SIG-M5 treated with dmso at 0.1 percent for 504 hours (cell line): ENCODE results near the gene OR1F1.
"Not testable (repeated sequence)": the region's sequence is repeated elsewhere in the genome, so short reads cannot be mapped to it uniquely, and the experiment has no call there.

Experiments
- DNase-seq: peaks from one replicate; lab custom pipeline; 2025; ENCODE audit not compliant: unreplicated experiment; lab: John Stamatoyannopoulos, UW

The OR1F1 gene

DNA sequence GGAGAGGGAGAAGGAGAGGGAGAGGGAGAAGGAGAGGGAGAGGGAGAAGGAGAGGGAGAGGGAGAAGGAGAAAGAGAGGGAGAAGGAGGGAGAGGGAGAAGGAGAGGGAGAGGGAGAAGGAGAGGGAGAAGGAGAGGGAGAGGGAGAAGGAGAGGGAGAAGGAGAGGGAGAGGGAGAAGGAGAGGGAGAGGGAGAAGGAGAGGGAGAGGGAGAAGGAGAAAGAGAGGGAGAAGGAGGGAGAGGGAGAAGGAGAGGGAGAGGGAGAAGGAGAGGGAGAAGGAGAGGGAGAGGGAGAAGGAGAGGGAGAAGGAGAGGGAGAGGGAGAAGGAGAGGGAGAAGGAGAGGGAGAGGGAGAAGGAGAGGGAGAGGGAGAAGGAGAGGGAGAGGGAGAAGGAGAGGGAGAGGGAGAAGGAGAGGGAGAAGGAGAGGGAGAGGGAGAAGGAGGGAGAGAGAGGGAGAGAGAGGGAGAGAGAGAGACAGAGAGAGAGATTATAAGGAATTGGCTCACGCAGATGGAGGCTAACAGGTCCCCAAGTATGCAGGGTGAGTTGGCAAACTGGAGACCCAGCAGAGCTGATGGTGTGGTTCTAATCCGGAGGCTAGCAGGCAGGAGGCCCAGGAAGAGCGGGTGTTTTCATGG lies 9.8 kb downstream of the OR1F1 start:
- DNase-seq: not testable (repeated sequence)

DNA sequence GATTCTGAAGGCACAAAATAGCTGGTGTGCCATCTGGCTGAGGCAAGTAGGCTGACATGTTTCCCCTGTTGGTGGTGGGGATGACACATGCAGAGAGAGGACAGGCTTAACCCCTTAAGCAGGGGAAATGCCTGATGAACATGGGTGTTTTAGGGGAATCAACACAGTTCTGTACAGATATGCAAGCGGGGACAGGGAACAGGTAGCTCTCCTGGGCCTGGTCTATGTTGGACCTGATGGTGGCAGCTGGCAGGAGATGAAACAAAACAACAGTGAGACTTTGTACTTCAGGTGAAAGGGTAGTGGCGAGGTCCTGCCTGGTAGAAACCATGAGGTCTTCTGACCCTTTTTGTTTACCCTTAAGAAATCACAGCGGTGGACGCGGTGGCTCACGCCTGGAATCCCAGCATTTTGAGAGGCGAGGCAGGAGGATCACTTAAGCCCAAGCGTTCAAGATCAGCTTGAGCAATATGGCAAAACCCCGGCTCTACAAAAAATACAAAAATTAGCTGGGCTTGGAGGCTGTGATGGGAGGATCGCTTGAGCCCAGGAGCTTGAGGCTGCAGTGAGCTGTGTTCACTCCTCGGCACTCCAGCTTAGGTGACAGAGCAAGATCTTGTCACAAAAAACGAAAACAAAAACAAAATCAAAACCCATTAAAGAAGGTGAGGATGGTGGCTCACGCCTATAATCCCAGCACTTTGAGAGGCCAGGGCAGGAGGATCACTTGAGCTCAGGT lies 10.5 kb downstream of the OR1F1 start:
- DNase-seq: no peak

DNA sequence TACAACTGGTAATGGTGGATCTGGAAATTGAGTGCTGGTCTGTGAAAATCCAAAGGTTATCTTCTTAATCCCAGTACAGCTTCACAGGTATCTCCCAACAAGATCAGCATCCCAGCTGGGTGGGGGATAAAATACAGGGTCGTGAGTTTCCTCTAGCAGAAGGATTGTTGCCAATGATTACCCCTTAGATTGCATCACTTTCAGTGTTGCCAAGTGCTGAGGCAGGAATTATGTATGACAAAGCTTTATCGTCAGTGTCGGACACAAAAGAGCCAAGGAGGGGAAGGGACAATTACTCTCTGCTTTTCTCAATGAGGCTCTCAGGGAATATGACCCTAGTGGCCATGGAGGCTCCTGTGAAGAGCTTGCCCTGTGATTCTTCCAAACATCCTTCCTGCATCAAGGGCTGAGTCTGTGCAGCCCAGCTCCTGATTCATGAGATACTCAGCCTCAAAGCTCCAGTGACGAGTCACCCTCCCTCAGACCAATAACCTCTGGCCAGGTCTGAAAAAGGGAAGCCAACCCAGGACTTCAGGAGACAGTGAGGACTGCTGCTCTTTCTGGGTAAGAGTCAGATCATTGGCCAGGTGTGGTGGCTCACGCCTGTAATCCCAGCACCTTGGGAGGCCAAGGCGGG lies 15.0 kb downstream of the OR1F1 start:
- DNase-seq: no peak

DNA sequence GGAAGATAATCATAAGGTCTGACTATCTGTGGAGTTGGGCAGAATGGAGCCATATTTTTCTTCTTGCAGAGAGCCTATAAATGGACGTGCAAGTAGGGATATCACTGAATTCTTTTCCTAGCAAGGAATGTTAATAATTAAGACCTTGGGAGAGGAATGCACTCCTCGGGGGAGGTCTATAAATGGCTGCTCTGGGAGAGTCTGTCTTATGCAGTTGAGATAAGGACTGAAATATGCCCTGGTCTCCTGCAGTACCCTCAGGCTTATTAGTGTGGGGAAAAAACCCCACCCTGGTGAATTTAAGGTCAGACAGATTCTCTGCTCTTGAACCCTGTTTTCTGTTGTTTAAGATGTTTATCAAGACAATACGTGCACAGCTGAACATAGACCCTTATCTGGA lies 17.9 kb downstream of the OR1F1 start:
- not testable (repeated sequence) for DNase-seq

DNA sequence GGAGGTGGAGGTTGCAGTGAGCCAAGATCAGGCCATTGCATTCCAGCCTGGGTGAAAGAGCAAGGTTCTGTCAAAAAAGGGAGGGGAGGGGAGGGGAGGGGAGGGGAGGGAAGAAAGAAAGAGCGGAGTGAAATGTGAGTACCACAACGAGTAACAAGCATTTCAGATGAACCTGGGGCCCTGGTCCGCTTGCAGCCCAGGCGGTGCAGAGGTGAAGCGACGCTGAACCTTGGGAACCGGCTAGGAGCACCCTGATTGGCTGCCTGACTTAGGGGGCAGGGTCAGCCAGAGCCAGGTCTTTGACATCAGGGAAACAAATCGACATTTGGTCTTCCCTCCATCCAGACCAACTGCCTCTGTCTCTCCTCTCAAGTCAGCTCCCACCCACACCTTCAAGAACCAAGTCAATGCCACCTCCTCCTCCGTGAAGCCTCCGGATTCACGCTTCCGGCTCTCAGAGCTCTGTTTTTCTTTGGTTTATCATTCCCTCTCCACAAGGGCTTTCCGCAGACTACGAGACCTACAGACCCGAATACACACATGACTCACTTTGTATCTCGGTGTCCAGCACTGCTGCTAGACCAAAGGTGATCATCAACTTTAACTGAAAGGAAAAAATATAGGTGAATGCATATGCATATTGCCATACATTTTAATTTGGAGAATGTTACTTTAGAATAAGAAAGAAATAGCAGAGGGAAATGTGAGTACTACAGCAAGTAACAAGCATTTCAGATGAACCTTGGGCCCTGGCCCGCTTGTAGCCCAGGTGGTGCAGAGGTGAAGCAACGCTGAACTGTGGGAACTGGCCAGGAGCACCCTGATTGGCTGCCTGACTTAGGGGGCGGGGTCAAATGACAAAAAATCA lies 19.3 kb downstream of the OR1F1 start:
- DNase-seq: no peak

DNA sequence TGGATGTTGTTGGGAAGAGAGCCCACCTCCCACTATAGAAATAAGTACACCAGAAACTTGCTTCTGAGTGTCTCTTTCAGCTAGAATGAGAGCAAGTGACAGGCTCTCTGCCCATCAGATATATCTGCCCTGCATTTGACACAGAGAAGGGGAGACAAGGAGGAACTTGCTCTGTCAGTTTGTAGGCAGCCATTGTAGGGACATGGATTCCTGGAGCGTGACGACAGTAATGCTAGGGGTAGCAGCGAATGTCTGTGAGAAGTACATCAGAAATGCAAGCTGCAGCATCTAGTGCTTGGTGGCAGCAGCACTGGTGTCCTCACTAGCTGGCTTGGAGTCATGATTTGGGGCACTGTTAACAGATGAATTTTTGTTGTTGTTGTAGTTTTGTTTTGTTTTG lies 24.0 kb downstream of the OR1F1 start:
- no peak for DNase-seq

DNA sequence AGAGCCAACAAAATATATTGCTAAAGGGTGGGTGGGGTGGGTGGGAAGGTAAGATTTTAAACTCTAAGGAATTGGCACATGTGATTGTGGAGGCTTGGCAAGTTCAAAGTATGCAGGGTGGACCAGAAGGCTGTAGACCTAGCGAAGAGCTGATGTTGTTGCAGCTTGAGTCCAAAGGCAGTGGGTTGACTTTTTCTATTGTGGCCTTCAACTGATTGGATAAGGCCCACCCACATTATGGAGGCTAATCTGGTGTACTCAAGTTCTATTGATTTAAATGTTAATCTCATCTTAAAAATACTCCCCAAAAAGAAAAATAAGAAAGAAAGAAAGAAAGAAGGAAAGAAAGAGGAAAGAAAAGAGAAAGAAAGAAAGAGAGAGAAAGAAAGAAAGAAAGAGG lies 24.6 kb downstream of the OR1F1 start:
- DNase-seq: no peak

DNA sequence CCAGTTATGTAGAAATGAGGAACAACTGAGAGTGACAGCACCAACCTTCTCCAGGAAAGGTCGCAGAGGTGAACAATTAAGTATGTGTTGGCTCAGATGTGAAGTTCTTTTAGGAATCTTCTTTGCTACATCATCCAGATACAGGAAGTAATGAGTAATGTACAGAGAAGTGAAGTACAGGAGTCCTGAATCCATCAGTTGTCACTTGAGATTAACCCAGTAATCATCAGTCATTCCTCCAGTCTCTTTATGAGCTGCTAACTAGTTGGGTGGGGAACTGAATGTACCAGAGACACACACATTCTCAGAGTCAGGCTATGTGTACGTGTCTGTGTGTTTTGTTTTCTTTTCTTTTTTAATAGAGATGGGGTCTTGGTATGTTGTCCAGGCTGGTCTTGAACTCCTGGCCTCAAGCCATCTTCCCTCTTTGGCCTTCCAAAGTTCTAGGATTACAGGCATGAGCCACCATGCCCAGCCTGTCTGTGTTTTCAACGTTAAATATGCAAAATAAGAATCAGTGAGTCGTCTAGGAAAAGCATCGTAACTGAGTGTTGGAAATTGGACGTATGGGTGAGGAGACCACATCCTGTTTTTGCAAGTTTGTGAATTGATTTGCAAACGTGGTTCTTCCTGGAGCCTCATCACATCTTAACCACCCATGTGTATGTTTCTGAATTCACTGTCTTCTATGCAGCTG lies 27.0 kb downstream of the OR1F1 start:
- DNase-seq: no peak

DNA sequence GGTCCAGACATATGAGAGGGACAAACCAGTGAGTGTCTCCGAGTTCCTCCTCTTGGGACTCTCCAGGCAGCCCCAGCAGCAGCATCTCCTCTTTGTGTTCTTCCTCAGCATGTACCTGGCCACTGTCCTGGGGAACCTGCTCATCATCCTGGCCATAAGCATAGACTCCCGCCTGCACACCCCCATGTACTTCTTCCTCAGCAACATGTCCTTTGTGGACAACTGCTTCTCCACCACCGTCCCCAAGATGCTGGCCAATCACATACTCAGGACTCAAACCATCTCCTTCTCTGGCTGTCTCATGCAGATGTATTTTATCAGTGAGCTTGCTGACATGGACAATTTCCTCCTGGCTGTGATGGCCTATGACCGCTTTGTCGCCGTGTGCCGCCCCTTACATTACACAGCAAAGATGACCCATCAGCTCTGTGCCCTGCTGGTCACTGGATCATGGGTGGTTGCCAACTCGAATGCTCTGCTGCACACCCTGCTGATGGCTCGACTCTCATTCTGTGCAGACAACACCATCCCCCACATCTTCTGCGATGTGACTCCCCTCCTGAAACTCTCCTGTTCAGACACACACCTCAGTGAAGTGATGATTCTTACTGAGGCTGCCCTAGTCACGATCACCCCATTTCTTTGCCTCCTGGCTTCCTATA lies 27.7 kb downstream of the OR1F1 start:
- no peak for DNase-seq

DNA sequence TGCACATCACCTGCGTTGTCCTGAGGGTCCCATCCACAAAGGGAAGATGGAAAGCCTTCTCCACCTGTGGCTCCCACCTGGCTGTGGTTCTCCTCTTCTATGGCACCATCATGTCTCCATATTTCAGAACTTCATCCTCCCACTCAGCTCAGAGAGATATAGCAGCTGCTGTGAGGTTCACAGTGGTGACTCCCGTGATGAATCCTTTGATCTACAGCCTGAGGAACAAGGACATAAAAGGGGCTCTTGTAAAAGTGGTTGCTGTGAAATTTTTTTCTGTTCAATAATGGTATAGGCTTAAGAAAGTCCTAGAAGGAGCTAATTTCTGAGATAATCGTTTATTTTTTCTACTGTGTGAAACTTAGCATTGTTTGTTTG lies 28.2 kb downstream of the OR1F1 start:
- DNase-seq: no peak

DNA sequence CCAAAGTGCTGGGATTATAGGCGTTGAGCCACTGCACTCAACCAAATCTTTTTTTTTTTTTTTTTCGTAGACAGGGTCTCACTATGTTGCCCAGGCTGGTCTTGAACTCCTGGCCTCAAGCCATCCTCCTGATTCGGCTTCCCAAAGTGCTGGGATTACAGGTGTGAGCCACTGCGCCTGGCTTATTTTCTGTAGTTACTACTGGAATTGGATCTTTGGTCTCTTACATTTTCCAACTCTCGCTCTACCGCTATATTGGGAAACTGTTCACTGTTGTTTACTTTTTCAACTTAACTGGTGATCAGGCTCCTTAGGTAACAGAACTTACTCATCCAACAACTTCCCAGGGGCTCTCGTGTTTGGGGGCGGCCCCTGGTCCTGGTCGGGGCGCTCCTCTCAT lies 32.8 kb downstream of the OR1F1 start:
- no peak for DNase-seq

DNA sequence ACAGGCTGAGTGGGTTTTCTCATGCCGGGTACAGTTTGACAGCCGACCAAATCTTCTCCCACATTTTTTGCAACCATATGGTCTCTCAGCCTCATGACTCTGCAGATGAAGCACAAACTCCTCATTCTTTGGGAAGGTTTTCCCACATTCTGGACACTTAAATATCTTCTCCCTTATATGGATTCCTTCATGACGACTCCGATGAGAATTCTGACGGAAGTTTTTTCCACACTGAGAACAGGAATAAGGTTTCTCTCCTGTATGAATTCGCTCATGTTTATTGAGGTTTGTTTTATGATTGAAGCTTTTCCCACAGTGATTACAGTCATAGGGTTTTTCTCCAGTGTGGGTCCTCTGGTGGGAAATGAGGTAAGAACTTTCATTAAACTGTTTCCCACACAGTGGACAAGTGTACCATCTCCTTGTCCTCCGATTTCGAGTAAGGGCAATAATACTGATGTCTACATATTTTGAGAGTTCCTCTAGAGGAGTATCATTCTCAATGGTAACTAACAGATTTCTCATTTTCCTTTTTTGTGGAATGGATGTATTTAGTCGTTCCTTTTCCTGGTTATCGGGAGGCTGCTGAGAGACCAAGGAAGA lies 36.0 kb downstream of the OR1F1 start:
- no peak for DNase-seq

DNA sequence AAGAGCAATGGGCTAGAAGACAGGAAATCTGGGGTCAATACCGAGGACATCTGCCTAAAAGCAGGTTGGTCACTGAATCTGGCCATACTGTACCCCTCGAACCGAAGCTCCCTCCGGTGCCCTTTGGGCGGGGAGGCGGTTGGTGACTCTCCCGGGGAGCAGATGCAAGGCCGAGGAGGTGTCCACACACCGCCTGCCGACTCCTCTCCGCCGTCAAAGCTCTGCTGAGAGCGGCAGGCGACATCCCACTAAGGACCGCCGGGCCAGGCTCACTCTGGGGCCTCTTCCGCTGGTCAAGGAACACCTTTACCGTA lies 46.5 kb downstream of the OR1F1 start:
- DNase-seq: no peak

DNA sequence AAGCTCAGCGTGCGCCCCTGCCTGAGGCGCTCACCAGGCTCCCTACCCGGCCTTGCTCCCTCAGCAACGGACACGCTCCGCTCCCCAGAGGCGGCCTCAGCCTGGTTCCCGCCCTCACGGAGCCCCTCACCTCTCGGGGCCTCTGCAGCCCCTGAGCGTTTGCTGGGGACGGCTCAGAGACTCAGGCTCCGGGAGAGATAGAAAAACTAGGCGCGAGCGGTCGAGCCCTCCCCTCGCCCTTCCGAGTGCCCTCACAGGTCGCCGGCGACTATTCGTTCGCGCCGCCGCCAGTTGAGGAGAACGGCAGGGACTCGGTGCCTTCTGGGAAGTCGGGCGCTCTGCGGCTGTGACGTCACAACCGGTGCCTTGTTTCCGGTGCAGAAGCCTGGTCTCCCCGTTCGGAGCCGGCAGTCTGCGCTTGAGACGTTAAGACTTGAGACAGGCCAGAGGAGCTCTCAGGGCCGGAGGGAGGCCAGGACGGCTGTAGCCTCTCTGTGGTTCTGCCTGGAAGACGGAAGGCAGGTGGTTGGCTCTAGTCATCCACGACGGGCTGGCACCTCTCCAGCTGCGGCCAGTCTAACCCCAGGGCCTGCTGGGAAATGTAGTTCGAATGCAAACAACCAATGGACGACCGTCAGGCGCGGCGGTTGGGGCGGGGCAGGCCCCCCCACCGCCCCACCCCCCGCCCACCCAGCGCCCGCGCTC lies 47.0 kb downstream of the OR1F1 start, which contains the start of gene ZNF200:
TSS of gene ZNF200 (minus strand) at position 302 of the 705 bp plus-strand sequence. CDS start 1,403 bp downstream, outside the sequence.
- DNase-seq: peak; percentile 88

DNA sequence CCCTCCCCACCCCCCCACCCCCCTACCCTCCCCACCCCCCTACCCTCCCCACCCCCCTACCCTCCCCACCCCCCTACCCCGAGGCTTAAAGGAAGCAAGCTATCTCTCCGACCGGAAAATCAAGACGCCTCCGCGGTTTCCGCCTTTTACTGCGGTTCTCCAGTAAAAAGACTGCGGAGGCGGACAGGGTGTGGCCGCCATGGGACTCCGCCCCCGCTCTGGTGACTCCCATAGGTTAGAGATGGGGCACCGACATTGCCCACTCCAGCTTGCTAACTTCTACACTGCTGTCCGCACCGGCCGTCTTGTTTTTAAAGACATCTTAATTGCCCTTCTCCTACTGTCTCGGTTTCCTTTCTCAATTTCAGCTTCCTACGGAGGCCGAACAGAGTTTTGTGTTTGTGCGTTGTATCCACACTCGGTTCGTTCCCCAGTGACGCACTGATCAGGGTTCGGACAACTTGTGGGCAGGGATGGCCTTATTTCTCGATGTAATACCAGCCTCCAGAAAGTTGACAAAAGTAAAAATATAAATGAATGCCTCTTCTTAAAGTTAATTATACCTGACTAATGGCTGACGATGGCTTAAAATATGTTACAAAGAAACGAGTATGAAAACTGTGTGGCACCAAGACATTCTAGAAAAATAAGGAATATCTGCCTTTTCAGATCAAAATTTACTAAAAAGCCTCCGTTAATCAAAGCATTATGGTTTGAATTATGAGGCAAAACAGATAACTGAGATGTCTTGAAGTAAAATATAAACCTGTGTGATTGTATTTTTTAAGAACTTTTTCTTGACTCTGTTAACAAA lies 48.1 kb downstream of the OR1F1 start:
- DNase-seq: no peak

DNA sequence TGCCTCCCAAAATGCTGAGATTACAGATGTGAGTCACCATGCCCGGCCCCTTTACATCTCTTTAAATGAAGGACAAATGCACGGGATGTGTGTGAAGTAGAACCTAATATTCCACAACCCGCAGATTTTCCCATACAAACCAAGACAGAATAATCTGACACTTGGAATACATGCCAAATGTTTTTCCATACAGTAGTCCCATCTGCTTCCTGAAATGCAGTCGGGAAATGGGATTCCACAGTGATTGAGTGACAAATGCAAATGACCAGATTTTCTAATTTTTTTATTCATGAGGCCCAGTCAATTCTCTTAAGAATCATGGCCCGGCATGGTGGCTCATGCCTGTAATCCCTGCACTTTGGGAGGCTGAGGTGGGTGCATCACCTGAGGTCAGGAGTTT lies 53.8 kb downstream of the OR1F1 start:
- no peak for DNase-seq

DNA sequence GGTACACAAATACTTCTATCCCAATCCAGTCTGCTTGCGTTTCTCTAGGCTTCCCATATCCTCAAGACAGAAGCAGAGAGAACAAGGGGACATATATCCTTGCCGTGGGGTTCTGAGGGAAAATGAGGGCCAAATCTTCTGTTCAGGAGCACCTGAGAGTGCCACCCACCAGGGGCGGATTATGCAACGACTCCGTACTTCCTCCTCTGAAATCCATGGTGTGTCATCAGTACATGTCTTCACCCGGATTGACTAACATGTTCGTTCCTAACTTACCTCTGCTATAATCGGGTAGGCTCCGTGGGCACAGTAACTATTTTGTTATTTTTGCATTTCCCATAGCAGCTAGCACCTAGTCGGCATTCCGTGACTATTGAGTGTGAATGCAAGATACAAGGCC lies 54.7 kb downstream of the OR1F1 start:
- DNase-seq: peak; percentile 87

DNA sequence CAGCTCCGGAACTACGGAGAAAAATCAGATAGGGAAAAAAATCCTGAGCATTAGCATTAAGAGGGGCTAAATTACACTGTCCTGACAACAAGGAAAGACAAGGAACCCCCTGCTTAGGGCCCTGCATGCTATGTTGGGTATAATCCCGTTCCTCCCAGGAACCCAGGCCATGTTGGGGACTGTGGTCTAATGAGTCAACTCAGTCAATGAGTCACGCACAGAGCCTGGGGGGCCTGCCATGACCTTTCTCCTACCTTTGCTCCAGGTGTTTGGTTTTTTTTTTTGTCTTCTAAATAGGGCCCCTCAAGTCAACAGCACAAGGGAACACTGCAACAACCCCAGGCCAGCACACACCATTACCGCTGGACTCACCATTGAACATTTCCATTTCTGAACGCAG lies 55.9 kb downstream of the OR1F1 start:
- no peak for DNase-seq

DNA sequence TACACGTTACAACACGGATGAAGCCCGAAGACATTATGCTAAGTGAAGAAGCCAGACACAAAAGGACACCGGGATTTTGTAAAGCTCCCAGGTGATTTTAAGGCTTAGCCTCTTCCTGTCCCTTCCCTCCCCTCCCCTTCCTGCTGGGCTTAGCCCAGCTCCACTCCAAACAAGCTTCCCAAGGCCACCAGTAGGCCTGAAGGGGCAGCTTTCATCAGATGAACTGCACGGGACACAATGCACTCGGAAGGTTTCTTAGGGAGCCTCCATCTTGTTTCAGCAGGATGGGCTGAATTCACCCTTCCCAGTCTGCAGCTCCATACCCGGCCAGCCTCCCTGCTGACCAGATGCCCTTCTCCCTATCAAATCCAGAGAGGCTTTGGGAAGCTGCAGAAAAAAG lies 58.0 kb downstream of the OR1F1 start:
- DNase-seq: no peak
